HCT116 (cell line): ENCODE results near the gene MTFR1L. TPM values are rescaled to one million over a fixed set of nuclear protein-coding genes. Genes with fewer than 3 reads are reported as not detected.

Source experiments
- ATAC-seq: fragments of 200-7000 bp; cut with Tn5 transposase; 2 replicates; pipeline ENCODE4 v1.9.1; 2020; ENCODE audit warnings: mild to moderate bottlenecking, moderate library complexity
- BruUV-seq: library from RNA; stranded (reverse); fragments of 400-500 nt; replicated peaks from 2 replicates; lab custom pipeline; 2021; lab: Mats Ljungman, UMichigan
- CTCF ChIA-PET: fragments of 300-600 bp; sonication (Branson Sonifier 250); formaldehyde crosslinking; loops from one replicate; lab custom pipeline; 2021; ENCODE audit warnings: antibody characterized with exemption; lab: Charles Lee
- POLR2A ChIA-PET: fragments of 300-600, 350-600 bp; sonication (Branson Sonifier 250); formaldehyde crosslinking; loops from one replicate; lab custom pipeline; 2021; ENCODE audit warnings: antibody characterized with exemption; lab: Charles Lee
- RAD21 ChIA-PET, 2 experiments: fragments of 300-600 bp; sonication (Branson Sonifier 250); formaldehyde crosslinking; loops; one replicate each; lab custom pipeline; 2023; ENCODE audit warnings: low total read pairs in 2 of 2; ENCODE audit not compliant: uncharacterized antibody in 2 of 2, unreplicated experiment in 2 of 2, low non-redundant PET in 1 of 2; lab: Charles Lee
- DNase-seq: peaks from one replicate; pipeline ENCODE4 v3.0.0-alpha.2; 2010; ENCODE audit warnings: low read depth, low spot score
- H2AFZ ChIP-seq: fragments of 200-600 bp; shearing (Covaris generic), sonication (generic); 2 replicates; pipeline ENCODE4 v1.6.1; 2017; ENCODE audit warnings: low read depth, mixed run types, mixed read lengths, antibody characterized with exemption, low read length; ENCODE audit not compliant: poor library complexity, severe bottlenecking
- H3K27ac ChIP-seq: 2 replicates; pipeline ENCODE4 v1.5.1; 2012; ENCODE audit warnings: low read depth, low read length
- H3K27me3 ChIP-seq: fragments of 200-600 bp; sonication (generic); 2 replicates; pipeline ENCODE4 v1.6.1; 2016; ENCODE audit warnings: mixed run types, low read length, mixed read lengths; ENCODE audit not compliant: insufficient read depth
- H3K36me3 ChIP-seq, 2 experiments: fragments of 200-500 bp in 1 of 2; fragments of 200-600 bp in 1 of 2; sonication (Bioruptor generic) in 1 of 2; sonication (generic) in 1 of 2; 2 replicates each; pipeline versions ENCODE4 v1.5.1 to v1.6.1; 2014 to 2016; ENCODE audit warnings: low read length in 2 of 2, inconsistent platforms in 1 of 2, mixed read lengths in 1 of 2, mixed run types in 1 of 2; ENCODE audit not compliant: insufficient read depth in 2 of 2, control insufficient read depth in 1 of 2
- H3K4me1 ChIP-seq, 2 experiments: fragments of 200-600 bp in 1 of 2; sonication (generic) in 1 of 2; 2 replicates each; pipeline versions ENCODE4 v1.5.1 to v1.6.1; 2012 to 2017; ENCODE audit warnings: low read length in 2 of 2, inconsistent platforms in 1 of 2, mild to moderate bottlenecking in 1 of 2, mixed read lengths in 1 of 2, mixed run types in 1 of 2, moderate library complexity in 1 of 2; ENCODE audit not compliant: insufficient read depth in 2 of 2, control insufficient read depth in 1 of 2
- H3K4me2 ChIP-seq: fragments of 200-600 bp; sonication (generic); 2 replicates; pipeline ENCODE4 v1.6.1; 2017; ENCODE audit warnings: mixed run types, low read length, mixed read lengths
- H3K4me3 ChIP-seq, 2 experiments: fragments of 200-600 bp in 1 of 2; sonication (generic) in 1 of 2; replicated peaks in 1 of 2; 2 replicates each; pipeline ENCODE4 v1.5.1; 2011 to 2016; ENCODE audit warnings: low read length in 2 of 2, control low read depth in 1 of 2, low read depth in 1 of 2, mild to moderate bottlenecking in 1 of 2, mixed read lengths in 1 of 2, mixed run types in 1 of 2
- H3K79me2 ChIP-seq: fragments of 200-600 bp; sonication (generic); 2 replicates; pipeline ENCODE4 v1.6.1; 2017; ENCODE audit warnings: mild to moderate bottlenecking, mixed run types, low read length, moderate library complexity, mixed read lengths; ENCODE audit not compliant: insufficient read depth
- H3K9ac ChIP-seq: fragments of 200-600 bp; sonication (generic); 2 replicates; pipeline ENCODE4 v1.6.1; 2016; ENCODE audit warnings: low read length, mixed read lengths
- H3K9me2 ChIP-seq: fragments of 200-600 bp; sonication (generic), shearing (Covaris generic); 2 replicates; pipeline ENCODE4 v1.6.1; 2017; ENCODE audit warnings: mixed run types, mild to moderate bottlenecking, moderate library complexity; ENCODE audit not compliant: insufficient read depth
- H3K9me3 ChIP-seq, 2 experiments: fragments of 200-500 bp in 1 of 2; fragments of 200-600 bp in 1 of 2; sonication (Bioruptor generic) in 1 of 2; sonication (generic) in 1 of 2; 2 replicates each; pipeline ENCODE4 v1.6.1; 2014 to 2017; ENCODE audit warnings: low read length in 2 of 2, mixed read lengths in 2 of 2, inconsistent platforms in 1 of 2, low read depth in 1 of 2, mild to moderate bottlenecking in 1 of 2, mixed run types in 1 of 2, moderate library complexity in 1 of 2; ENCODE audit not compliant: control insufficient read depth in 1 of 2, insufficient read depth in 1 of 2
- H4K20me1 ChIP-seq: fragments of 200-600 bp; sonication (generic), shearing (Covaris generic); 2 replicates; pipeline ENCODE4 v1.6.1; 2017; ENCODE audit warnings: mixed run types, mild to moderate bottlenecking, moderate library complexity; ENCODE audit not compliant: insufficient read depth
- ATF3 ChIP-seq: IDR thresholded peaks from 2 replicates; pipeline ENCODE4 v1.6.1; 2012
- CBX3 ChIP-seq: IDR thresholded peaks from 2 replicates; pipeline ENCODE4 v1.6.1; 2012; ENCODE audit warnings: low read depth
- CEBPB ChIP-seq: IDR thresholded peaks from 2 replicates; pipeline ENCODE4 v1.6.1; 2012; ENCODE audit warnings: low read depth
- CTCF ChIP-seq, 3 experiments: fragments of 200-600 bp in 1 of 3; sonication (generic) in 1 of 3; IDR thresholded peaks in 2 of 3; conservative IDR thresholded peaks in 1 of 3; 2 replicates each; pipeline ENCODE4 v1.5.1; 2012 to 2017; ENCODE audit warnings: low read depth in 2 of 3, low read length in 2 of 3, antibody characterized with exemption in 1 of 3, borderline replicate concordance in 1 of 3, control low read depth in 1 of 3, mild to moderate bottlenecking in 1 of 3, mixed read lengths in 1 of 3, mixed run types in 1 of 3, moderate library complexity in 1 of 3; ENCODE audit not compliant: insufficient read depth in 1 of 3
- EGR1 ChIP-seq: IDR thresholded peaks from 2 replicates; pipeline ENCODE4 v1.6.1; 2012; ENCODE audit warnings: low read depth
- ELF1 ChIP-seq: IDR thresholded peaks from 2 replicates; pipeline ENCODE4 v1.6.1; 2012; ENCODE audit warnings: low read depth, borderline replicate concordance
- EZH2 ChIP-seq: fragments of 200-600 bp; sonication (generic); IDR thresholded peaks from 2 replicates; pipeline ENCODE4 v1.6.1; 2017; ENCODE audit warnings: antibody characterized with exemption, mixed run types
- EZH2phosphoT487 ChIP-seq: fragments of 200-600 bp; IDR thresholded peaks from 2 replicates; pipeline ENCODE4 v1.6.1; 2018; ENCODE audit warnings: antibody characterized with exemption, borderline replicate concordance
- FOSL1 ChIP-seq: IDR thresholded peaks from 2 replicates; pipeline ENCODE4 v1.6.1; 2012; ENCODE audit warnings: low read depth
- JUND ChIP-seq: IDR thresholded peaks from 2 replicates; pipeline ENCODE4 v1.6.1; 2012
- MAX ChIP-seq: IDR thresholded peaks from 2 replicates; pipeline ENCODE4 v1.6.1; 2012
- POLR2AphosphoS5 ChIP-seq: IDR thresholded peaks from 2 replicates; pipeline ENCODE4 v1.6.1; 2011; ENCODE audit warnings: mild to moderate bottlenecking, low read depth, low read length, moderate library complexity
- REST ChIP-seq: IDR thresholded peaks from 2 replicates; pipeline ENCODE4 v1.6.1; 2012; ENCODE audit warnings: low read depth
- SIN3A ChIP-seq: IDR thresholded peaks from 2 replicates; pipeline ENCODE4 v1.6.1; 2012; ENCODE audit warnings: low read depth
- SP1 ChIP-seq: IDR thresholded peaks from 2 replicates; pipeline ENCODE4 v1.6.1; 2012; ENCODE audit warnings: low read depth
- SRF ChIP-seq: IDR thresholded peaks from 2 replicates; pipeline ENCODE4 v1.6.1; 2012; ENCODE audit warnings: low read depth
- TCF7L2 ChIP-seq: IDR thresholded peaks from 2 replicates; pipeline ENCODE4 v1.7.0; 2011; ENCODE audit warnings: borderline replicate concordance, inconsistent platforms; ENCODE audit not compliant: insufficient read depth, insufficient read length; ENCODE audit errors: extremely low read depth
- YY1 ChIP-seq: IDR thresholded peaks from 2 replicates; pipeline ENCODE4 v1.6.1; 2011; ENCODE audit warnings: low read length, low read depth, moderate library complexity, mild to moderate bottlenecking; ENCODE audit not compliant: insufficient replicate concordance; ENCODE audit errors: extremely low read depth
- ZBTB33 ChIP-seq: IDR thresholded peaks from 2 replicates; pipeline ENCODE4 v1.6.1; 2011; ENCODE audit warnings: mild to moderate bottlenecking, low read length, moderate library complexity; ENCODE audit not compliant: insufficient replicate concordance; ENCODE audit errors: extremely low read depth
- ZFX ChIP-seq: fragments of 450-650 bp; IDR thresholded peaks from 2 replicates; pipeline ENCODE4 v1.6.1; 2017
- intact Hi-C: fragments of 100-400 bp; cut with micrococcal nuclease; formaldehyde crosslinking; loops from 2 replicates; pipeline ENCODE4 v1.10.0; 2022
- total RNA-seq: library from RNA; stranded (reverse); gene quantifications from one replicate; pipeline ENCODE4 v1.2.1, GENCODE V29; 2021; ENCODE audit not compliant: unreplicated experiment

MTFR1L gene
- total RNA-seq, 1 experiment from 2014 or later, result 35.8 TPM

DNA sequence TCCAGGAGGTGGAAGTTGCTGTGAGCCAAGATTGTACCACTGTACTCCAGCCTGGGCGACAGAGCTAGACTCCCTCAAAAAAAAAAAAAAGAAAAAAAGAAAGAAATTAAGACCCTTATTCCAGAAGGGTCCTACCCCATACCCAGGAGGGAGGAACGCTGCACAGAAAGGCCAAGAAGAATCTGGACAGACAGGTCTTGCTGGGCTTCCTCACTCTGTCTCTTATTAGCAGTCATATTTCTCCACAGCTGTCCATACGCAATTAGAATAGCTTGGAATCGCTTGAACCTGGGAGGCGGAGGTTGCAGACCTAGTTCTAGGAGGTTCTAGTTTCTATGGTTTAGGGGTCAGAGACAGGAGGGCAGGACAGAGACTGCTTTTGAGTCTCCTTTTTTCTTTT lies 58.9 kb downstream of the MTFR1L start:
- CTCF ChIA-PET, result no interaction called here
- no peaks in the 10 kb centered on the region for H3K9me3 ChIP-seq

More for the DNA sequence above, 58.9 kb downstream of the MTFR1L start:
- no peak for TF ChIP-seq CTCF (IDR thresholded peaks at IDR 0.05 in 2 of 3, conservative IDR thresholded peaks at IDR 0.05 in 1 of 3; ENCODE audit: borderline replicate concordance in 1 of 3, insufficient read depth in 1 of 3, low read depth in 2 of 3, low read length in 2 of 3)
- no peak for TF ChIP-seq ELF1
- TF ChIP-seq POLR2AphosphoS5, result no peak
- no peak for TF ChIP-seq EZH2
- TF ChIP-seq FOSL1, result no peak
- no peak for TF ChIP-seq ZFX
- no peak for TF ChIP-seq REST
- no peak for TF ChIP-seq ZBTB33
- no peak for TF ChIP-seq MAX
- TF ChIP-seq EZH2phosphoT487, result no peak
- no peak for TF ChIP-seq JUND
- TF ChIP-seq EGR1, result no peak
- no peak for TF ChIP-seq TCF7L2
- no peak for TF ChIP-seq CEBPB
- TF ChIP-seq SRF, result no peak
- no peak for TF ChIP-seq ATF3
- TF ChIP-seq SIN3A, result no peak
- no peak for TF ChIP-seq YY1
- no peak for TF ChIP-seq CBX3
- no peak for TF ChIP-seq SP1
- DNase-seq, result no peak
- no peaks in the 10 kb centered on the region for H3K9me2 ChIP-seq
- H3K4me2 ChIP-seq, result no peak overlapping the region
- RAD21 ChIA-PET, result no interaction called here
- no TSS peak for BruUV-seq
- no peak overlapping the region for H3K9ac ChIP-seq
- peaks cover 10% of the 10 kb centered on the region; the same call in 1 of the 2 replicates for H3K79me2 ChIP-seq
- ATAC-seq, result no peak
- no peaks in the 10 kb centered on the region for H3K36me3 ChIP-seq
- no peaks in the 10 kb centered on the region for H4K20me1 ChIP-seq
- H2AFZ ChIP-seq, result no peak overlapping the region
- intact Hi-C loops, result no loop called here
- peaks cover 13 to 37% of the 10 kb centered on the region in 2 experiments for H3K4me1 ChIP-seq
- no peak overlapping the region for H3K4me3 ChIP-seq
- POLR2A ChIA-PET, result no interaction called here
- no peaks in the 10 kb centered on the region for H3K27me3 ChIP-seq
- H3K27ac ChIP-seq, result no peak overlapping the region
